HG02571 (cell line): ENCODE data around the gene SERTAD2.

ENCODE experiments used
- ATAC-seq: cut with Tn5 transposase; IDR thresholded peaks from one replicate; pipeline ENCODE4 v1.9.1; 2021; ENCODE audit warnings: mild to moderate bottlenecking, moderate library complexity; ENCODE audit not compliant: unreplicated experiment

The SERTAD2 gene

DNA sequence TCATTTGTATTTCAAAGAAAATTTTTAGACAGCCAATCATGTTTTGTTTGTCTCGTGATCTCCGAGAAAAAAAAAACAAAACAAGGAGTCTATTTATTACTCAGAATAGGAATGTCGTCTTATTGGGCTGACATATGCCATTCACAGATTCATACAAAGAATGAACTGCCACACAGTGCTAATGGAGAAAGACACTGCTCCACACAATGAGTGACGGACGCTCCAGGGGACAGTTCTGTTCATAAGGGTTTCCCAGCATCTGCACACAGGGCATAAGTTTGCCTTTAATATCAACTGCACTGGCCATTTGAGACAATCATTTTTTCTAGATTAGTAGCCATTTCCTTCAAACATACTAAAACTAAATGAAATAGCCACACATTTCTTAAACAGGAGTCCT, 3.4 kb downstream of the SERTAD2 start:
- ATAC-seq: no peak

DNA sequence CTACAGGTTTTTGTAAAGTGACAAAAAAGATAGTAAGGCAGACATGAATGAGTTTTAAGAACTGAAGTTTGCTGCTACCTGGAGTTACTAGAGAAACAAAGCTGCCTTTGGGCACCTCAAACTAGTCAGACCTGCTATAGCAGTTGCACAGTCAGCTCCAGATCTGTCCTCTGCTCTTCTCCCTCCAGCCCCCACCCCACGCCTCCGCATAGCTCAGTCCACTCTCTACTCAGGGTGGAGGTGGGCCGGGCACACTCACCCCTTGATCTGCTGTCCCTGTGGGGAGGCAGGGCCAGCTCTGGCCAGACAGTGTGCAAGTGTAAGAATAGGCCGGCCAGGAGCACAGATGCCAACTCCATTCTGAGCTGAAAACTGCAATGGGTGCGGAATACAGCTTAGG, 4.1 kb downstream of the SERTAD2 start:
- no peak for ATAC-seq

DNA sequence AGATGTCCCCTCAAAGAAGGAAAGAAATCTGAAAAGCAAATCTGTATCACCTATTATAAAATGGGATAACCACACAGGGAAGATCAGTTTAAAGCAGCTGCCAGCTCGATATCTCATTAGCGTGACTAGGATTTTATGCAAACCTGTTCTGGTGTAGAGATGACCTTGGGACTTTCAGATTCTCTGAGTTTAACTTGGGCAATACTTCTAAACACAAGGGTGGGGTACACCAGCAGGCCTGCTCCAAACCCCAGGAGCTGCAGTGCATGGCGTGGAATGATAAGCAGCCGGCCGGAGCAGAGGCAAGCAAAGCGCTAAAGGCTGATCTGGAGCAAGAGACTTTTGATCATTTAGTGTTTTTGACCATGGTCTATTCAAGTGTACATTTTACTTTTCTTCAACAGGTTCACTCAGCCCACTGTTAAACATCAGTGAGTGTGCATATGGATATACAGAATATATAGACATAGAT, 4.7 kb downstream of the SERTAD2 start:
- no peak for ATAC-seq

DNA sequence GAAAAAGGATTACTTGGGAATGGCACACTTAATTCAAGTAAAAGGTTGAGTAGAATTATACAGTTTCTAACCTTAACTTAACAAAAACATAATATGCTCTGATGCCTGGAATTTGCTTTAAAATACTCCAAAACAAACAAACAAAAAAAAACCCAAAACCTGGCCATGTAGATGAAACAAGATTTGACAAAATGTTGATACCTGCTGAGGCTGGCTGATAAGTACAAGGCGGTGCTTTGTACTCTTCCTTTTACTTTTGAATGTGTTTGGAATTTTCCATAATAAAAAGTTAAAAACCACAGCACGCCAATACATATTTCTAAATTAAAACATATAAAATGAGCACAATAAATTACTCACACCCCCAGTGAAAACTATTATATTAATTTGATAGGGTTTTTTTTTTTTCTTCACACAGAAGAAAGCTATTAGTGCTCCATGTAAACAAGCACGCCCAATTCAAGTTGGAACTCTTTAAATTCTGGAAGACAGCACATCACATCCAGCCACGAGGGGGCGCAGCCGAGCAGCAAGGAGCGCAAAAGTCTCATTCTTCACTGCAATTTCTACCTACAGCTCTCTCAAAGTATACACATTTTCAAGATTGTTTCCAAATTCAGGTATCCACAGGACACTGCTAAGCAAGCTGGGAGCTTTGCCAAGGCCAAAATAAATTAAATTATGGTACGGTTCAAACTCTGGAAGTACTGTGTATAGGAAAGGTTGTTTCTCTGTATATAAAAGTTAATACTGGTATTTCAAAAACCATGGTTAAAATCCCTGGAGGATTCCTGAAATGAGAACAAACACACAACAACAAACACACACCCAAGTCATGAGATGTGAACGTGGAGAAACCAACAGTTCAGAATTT, 7.5 kb downstream of the SERTAD2 start:
- no peak for ATAC-seq

DNA sequence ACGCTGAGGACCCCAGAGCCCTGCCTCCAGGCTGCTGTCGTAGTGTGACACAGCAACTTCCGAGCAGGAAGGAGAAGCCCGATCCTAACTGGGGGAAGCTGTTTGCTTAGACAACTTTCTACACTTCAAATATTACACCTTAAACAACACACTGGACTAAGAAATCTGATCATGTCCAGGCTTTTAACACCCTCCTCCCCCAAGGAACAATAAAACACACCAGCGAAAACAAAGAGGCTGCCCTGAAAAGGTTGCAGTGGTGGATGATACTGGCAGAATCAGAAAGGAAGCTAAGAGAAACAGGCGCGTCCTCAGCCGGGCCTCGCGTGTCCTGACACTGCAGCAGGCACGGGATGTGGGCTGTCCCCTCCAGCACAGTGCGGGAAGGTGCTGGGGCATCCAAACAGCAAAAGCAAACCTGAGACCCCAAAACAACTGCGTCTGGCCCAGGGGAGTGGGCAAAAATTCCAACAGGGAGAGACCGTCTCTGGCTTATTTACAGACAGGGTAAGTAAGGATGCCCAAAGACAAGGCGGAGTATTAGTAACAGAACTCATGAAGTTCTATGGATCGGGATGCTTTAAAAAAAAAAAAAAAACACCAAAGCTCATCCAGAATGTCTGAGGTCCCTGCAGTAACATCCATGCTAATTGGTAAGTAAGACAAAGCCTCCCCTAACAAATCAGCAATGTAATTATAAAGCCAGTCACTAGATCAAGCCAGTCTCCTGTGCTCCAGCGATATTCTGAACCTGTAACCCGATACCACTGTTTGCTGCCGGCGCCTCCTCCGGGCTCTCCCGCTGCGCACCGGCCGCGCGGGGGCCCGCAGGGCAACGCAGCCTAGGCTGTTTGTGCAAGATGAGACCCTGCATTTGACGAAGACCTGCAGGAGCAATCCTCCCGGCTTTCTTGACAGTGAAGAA, 9.0 kb downstream of the SERTAD2 start:
- peak; percentile 43 for ATAC-seq

DNA sequence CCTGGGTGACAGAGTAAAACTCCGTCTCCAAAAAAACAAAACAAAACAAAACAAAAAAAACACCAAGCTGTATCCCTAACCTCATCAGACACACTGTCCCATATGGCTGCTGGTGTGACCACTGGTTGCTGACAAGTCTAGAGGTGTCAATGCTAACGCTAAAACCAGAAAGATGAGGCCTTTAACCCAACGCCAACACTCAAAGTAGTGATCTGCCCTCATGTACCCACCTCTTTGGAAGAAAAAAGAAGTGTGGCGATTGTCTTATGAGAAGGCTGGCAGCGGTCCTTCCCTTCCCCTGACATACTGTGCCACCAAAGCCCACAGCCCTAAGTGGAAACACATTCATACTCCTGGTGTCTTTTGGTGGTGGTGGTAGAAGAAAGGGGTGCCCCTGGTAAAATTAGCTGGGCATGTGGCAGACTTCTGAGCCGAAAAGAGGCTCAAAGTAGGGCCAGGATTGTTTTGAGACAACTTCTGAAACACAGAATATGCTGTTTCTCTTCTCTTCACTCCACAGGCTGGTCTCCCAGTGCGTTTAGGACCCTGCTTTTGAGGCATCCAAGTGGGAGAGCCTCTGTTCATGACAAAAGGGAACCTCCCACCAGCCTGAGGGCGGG, 9.8 kb downstream of the SERTAD2 start:
- no peak for ATAC-seq

DNA sequence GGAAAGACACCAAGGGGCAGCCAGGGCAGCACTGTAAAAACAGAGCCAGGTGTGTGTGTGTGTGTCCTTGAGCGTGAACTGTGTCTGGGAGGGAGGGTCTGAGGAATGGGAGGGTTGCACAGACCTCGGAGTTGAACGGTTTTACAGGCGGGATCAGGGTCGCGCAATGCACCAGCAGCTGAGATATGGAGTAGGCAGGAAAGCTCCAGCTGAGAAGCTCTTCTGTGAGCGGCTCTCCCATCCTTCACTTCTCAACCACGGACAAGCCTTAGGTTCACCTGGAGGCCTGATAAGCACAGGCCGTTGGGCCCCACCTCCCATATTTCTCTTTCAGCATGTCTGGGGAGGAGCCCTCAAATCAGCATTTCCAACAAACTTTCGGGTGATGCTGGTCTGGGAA, 12.1 kb downstream of the SERTAD2 start:
- no peak for ATAC-seq

DNA sequence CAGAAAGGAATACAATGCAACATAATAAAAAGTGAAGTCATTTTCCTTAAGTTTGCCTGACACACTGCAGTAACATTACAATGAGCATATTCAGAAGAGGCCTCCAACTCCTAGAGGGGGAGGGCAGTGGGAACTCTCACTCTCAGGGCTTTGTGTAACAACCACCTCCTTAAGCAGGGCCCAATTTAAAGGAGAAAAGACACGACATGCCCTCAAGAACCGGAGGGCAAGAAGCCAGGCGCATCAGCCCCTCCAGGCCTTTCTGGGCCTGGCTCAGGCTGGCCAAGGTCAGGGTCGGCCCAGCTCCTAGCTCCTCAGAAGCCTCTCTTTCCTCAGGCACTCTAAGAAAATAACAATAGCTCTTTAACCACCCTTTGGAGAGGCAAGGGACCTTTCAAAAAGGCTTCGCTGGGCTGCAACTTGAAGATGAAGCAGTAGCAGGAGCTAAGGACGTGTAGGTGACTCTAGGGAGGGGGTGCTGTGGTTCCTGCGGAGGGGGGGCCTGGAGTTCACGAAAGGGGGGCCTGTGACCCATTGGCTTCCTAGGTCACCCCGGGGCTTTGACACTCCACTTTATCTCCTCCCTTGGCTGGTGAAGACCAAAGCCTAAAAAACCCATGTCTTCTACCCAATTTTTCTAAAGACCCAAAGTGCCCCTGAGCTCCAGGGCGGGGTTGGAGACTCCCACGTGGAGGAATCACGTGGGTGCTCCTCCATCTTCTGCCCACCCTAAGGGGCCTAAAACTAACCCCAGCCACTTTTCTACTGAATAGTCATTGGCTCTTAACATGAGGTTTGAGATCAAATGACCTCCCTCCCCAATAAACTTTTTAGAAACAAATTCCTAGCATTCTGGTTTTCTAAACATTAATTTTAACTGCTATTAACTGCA, 13.3 kb downstream of the SERTAD2 start:
- no peak for ATAC-seq

DNA sequence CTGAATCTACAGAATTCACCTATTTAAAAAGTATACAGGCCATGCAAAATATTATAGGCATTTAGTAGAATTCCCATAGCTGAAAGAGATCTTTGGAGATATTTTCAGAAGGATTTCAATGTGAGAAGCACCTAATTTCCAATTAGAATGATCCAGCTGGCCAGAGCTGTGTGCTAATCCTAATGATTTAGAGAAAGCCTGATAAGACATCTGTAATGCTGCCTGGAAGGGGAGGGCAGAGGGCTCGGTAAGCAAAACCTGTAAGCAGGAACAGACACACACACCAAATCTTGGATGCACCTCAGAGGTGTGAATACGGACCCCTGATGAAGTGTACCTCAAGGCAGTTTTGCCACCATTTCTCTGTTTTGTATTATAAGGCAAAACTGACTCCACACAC, 14.0 kb downstream of the SERTAD2 start:
- ATAC-seq: no peak

DNA sequence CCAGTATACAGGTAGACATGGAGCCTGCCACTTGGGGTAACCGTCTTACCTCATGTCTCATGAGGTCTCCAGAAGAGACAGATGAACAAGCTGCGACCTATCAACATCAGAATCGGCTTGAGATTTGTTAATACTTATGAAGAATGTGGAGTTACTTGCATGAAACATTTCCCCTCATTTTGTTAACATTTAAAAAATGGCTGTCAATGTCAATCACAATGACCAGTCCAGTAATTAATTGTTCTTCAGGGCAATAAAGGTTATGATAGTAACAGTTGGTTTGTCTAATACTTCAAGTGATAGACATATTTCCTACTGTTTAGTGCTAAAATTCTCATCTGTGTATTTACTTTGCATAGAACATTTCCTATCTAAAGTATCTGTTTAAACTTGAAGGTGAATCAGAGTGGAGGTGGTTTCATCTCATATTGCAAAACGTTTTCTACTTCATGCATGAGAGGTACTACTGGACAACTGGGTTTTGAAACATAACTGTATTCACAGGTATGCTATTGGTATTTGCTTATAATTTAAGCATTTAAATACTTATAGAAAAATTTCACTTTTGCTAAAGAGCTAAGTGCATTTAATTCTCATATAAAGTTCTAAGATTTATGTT, 15.1 kb downstream of the SERTAD2 start:
- ATAC-seq: no peak

DNA sequence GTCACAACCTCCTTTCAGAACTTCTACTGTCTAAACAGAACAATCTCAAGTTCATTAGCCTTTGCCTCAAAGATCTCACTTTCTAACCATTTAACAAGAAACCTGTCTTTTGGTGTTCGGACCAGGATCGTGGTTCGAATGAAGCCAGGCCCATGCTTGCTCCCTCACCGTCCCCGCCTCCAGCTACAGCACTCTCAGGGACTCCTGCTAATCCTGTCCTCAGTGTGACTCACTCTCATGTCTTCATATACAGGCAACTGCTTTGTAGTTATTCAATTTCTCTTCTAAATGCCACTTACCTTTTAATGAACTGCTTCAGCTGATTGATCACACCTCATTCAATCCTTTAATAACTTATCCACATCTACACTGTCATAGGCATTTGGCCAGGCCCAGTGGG, 15.8 kb downstream of the SERTAD2 start:
- ATAC-seq: no peak

DNA sequence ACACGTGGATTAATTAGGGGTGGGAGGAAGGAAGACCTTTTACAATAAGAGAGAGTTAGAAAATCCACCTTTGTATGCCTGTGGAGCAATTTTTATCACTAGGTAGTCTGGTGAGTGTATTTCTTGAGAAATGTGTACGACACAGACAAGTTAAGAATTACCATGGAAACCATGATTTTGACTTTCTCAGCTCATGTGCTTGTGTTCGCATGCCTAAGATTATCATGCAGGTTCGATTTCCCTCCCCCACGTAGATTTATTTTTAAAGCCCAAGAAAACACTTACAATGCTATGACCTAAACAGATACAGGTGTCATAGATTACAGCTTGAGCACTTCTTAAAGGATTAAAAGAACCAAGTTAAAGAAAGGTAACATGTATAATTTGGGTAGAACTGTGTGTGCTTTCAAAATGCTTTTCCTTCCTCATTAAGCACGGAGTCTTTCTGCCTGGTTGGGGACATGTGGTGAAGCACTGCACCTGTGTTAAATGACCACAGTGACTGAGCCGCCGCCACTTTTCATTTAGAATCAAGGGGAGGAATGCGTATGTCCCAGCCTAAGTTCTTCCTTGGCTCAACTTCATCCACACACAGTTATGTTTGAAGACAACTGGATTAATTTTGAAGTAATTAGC, 16.6 kb downstream of the SERTAD2 start:
- peak; percentile 51 for ATAC-seq

DNA sequence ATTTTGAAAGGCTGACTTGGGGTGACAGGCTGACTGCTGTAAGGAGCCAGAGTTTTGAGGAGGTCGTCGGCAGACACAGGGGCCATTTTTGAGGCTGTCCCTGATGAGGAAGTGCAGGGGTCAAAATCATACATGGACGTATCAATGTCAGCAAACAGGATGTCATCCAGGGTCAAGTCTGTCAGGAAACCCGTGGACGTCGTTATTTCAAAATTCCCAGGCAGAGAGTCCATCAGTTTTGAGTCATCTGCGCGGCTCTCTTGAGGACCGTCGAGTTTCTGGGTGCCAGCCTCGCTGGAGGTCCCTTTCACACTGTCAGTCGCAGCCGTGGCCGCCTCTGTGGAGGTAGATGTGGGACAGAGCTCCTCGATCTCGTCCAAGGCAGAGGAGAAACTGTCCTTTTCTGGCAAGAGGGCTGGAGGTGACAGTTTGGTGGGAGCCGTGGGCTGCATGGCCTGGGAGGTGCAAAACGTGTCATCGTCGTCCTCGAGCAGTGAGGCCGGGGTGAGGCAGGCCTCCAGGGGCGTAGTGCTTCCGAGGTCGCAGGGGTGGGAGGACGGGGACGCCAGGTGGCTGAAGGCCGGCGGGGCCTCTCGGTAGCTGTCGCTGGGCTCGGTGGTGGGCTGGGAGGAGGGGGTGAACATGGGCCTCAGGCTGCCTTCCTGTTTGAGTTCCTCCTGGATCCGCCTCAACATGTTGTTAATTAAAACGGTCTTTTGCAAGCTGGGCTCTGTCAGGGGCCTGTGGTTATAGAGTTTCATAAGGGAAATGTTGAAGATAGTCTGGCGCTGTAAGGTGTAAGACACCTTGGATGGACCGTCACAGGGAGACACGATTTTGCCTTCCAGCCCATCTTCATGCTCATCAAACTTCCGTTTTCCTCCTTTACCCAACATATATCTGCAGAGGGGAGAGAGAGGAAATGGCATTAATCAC, 17.5 kb downstream of the SERTAD2 start:
- peak; percentile 44 for ATAC-seq

DNA sequence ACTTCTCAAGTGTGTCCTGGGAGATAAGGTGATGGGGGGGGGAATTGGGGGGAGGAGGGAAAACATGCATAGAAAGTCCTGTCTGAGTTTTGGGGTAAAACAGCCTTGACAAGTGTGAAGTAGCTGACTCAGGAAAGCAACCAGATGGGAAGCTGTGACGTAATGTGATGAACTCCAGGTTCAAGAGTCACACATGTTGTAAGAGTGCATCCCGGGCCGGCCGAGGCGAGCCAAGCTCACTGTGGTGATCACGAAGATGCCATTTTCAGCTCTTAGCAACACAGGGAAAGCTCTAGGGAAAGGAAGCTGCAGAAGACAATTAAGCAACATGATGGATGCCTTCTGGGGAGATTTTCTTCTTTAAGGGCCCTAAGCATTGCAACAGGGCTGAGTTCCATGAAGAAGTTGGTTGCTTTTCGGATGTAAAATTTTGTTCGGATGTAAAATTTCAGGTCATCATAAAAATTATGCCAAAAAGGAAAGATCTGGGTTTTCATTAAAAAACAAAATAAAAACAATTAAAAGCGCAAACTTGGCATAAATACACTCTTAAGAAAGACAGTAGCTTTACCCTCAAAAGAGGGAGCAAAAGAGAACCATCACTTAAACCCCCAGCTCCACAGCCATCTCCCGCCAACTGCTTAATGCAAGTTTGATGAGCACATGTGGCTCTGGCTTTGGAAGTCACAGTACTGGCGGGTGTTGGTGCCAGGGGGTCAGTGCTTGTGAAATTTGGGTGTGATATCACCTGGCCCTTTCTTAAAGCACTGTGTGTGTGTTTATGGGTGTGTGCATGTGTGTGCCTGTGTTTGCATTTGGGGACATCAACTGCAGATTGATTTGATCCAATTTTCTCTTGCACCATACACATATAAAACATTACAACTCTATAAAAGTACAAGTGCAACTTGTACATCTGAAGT, 19.1 kb downstream of the SERTAD2 start:
- no peak for ATAC-seq

DNA sequence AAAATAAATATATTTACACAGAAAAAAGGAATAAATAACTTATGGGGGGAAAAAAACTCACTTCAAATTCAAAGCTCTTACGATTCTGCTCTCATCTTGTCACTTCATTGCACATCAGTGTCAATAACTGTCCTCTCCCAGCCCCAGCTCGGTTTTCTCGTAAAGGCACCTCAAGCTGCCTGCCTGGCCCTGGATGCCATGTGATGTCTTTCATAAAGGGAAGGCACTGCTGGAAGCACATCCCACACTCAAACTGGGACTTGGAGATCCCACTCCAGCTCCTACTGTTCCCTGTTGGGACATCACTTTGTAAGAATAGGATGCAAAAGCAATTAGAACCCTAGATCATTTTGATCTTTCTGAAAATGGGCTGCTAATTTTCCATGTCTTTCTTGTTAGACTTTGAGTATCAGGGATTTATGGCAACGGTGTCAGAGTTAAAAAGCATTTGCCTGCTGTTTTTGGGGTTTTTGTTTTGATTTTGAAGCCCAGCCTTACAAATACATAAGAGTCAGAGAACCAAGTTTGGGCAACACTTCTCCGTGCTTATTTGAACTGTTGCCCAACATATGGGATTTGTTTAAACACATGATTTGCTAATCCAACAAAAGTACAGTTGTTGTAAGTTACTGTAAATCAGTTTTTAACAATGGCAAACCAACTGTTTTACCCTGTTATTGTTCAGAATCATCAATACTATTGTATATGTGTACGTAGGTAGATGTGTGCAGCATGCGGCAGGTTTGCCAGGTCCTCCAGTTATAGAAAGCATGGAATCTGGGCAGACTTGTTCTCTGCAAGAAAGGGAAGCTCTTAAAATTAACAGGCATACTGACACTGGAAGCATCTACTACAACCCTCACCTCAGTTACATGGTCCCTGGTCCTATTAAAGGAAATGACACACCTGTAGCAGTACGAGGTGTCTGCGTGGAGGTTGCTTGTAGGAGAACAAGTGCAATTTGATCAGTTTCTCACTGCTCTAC, 20.6 kb downstream of the SERTAD2 start:
- no peak for ATAC-seq

DNA sequence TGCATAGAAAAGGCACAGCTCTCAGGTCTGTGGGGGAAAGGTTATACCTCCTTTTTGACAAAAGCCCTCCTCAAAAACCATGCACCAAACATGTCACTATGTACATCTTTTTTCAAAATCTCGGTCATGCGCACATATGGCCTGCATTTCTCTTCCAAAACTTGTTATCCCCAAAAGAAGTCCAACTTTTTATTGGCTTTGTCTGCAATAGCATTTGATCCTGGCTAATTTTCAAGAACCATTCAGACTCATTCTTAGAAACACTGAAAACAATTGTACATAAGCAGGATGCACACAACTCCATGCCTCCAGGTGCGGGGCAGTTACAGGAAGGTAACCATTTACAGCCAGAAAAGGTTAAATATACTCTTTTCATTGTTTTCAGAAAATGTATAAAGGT, 21.9 kb downstream of the SERTAD2 start:
- ATAC-seq: no peak
